ENCODE measurements around the gene SERPINB1. TPM values are rescaled to one million over a fixed set of nuclear protein-coding genes. Genes with fewer than 3 reads are reported as not detected.
"Not testable (repeated sequence)": the region's sequence is repeated elsewhere in the genome, so short reads cannot be mapped to it uniquely, and the experiment has no call there.

SERPINB1 gene
- total RNA-seq, 2 donors from 2014 or later: 41.0 to 62.3 TPM

- Histone ChIP-seq H3K27ac (no peak overlapping the region), H3K27me3 (replicated peaks; ENCODE audit: insufficient read depth) (no peaks in the 10 kb centered on the region), H3K4me1 (ENCODE audit: control insufficient read depth in 1 of 2, low read depth in 2 of 2) (peaks cover 8 to 47% of the 10 kb centered on the region in 2 donors), H3K4me3 (no peak overlapping the region), H3K36me3 (no peaks in the 10 kb centered on the region), H3K9me3 (no peaks in the 10 kb centered on the region)
- no peak for DNase-seq (ENCODE audit: low spot score)
- no peak for TF ChIP-seq CTCF (IDR thresholded peaks at IDR 0.05)
- no peak for ATAC-seq (ENCODE audit: insufficient number of reproducible peaks, low FRiP score, low read depth)
Observed at GRCh38 chr6:2803731-2804429, 37.8 kb downstream of the SERPINB1 start.

- H3K4me1 ChIP-seq (ENCODE audit: control insufficient read depth in 1 of 2, low read depth in 2 of 2): peaks cover 0 to 38% of the 10 kb centered on the region in 2 donors
- DNase-seq (ENCODE audit: low spot score) (no peak), ATAC-seq (ENCODE audit: insufficient number of reproducible peaks, low FRiP score, low read depth) (no peak)
- no peaks in the 10 kb centered on the region for H3K36me3 ChIP-seq
- no peaks in the 10 kb centered on the region for H3K9me3 ChIP-seq
- H3K27ac ChIP-seq: no peak overlapping the region
- H3K27me3 ChIP-seq (replicated peaks; ENCODE audit: insufficient read depth): no peaks in the 10 kb centered on the region
- no peak for TF ChIP-seq CTCF (IDR thresholded peaks at IDR 0.05)
- H3K4me3 ChIP-seq: no peak overlapping the region
Observed at GRCh38 chr6:2802521-2803060, 39.1 kb downstream of the SERPINB1 start.

- DNase-seq (ENCODE audit: low spot score); H3K36me3 ChIP-seq; H3K4me3 ChIP-seq; ATAC-seq (ENCODE audit: insufficient number of reproducible peaks, low FRiP score, low read depth); H3K27ac ChIP-seq; H3K27me3 ChIP-seq (replicated peaks; ENCODE audit: insufficient read depth); H3K9me3 ChIP-seq: not testable (repeated sequence)
- peaks cover 0 to 37% of the 10 kb centered on the region in 2 donors for H3K4me1 ChIP-seq (ENCODE audit: control insufficient read depth in 1 of 2, low read depth in 2 of 2)
Observed at GRCh38 chr6:2801687-2802086, 40.0 kb downstream of the SERPINB1 start.

- ATAC-seq (ENCODE audit: insufficient number of reproducible peaks, low FRiP score, low read depth) (no peak), DNase-seq (ENCODE audit: low spot score) (no peak)
- TF ChIP-seq CTCF (IDR thresholded peaks at IDR 0.05): no peak
- peaks cover 0 to 27% of the 10 kb centered on the region in 2 donors for H3K4me1 ChIP-seq (ENCODE audit: control insufficient read depth in 1 of 2, low read depth in 2 of 2)
- H3K27ac ChIP-seq: no peak overlapping the region
- no peak overlapping the region for H3K4me3 ChIP-seq
- no peaks in the 10 kb centered on the region for H3K27me3 ChIP-seq (replicated peaks; ENCODE audit: insufficient read depth)
- H3K36me3 ChIP-seq: no peaks in the 10 kb centered on the region
- no peaks in the 10 kb centered on the region for H3K9me3 ChIP-seq
Observed at GRCh38 chr6:2800552-2801316, 40.9 kb downstream of the SERPINB1 start.

- Histone ChIP-seq H3K27me3 (replicated peaks; ENCODE audit: insufficient read depth) (no peaks in the 10 kb centered on the region), H3K4me1 (ENCODE audit: control insufficient read depth in 1 of 2, low read depth in 2 of 2) (peaks cover 0 to 20% of the 10 kb centered on the region in 2 donors), H3K27ac (no peak overlapping the region), H3K9me3 (no peaks in the 10 kb centered on the region), H3K36me3 (no peaks in the 10 kb centered on the region), H3K4me3 (no peak overlapping the region)
- no peak for TF ChIP-seq CTCF (IDR thresholded peaks at IDR 0.05)
- ATAC-seq (ENCODE audit: insufficient number of reproducible peaks, low FRiP score, low read depth) (no peak), DNase-seq (ENCODE audit: low spot score) (no peak)
Observed at GRCh38 chr6:2799936-2800527, 41.6 kb downstream of the SERPINB1 start.
